GM12873 (cell line): ENCODE results near the gene VEGFB.

Source experiments
- CTCF ChIP-seq: IDR thresholded peaks from 2 replicates; pipeline ENCODE4 v1.5.1; 2012; ENCODE audit warnings: low read depth, mild to moderate bottlenecking, moderate library complexity, low read length, control low read depth; ENCODE audit not compliant: insufficient read depth; ENCODE audit errors: missing control alignments

The VEGFB gene

GRCh38 chr11:64285885-64286800, 51.8 kb downstream of the VEGFB start:
- TF ChIP-seq CTCF, result peak; percentile 43

GRCh38 chr11:64286801-64287159, 52.4 kb downstream of the VEGFB start:
- TF ChIP-seq CTCF, result no peak

GRCh38 chr11:64287676-64288352, 53.4 kb downstream of the VEGFB start:
- no peak for TF ChIP-seq CTCF

GRCh38 chr11:64288353-64288750, 54.0 kb downstream of the VEGFB start:
- TF ChIP-seq CTCF, result no peak
